ENCODE measurements around the gene C18orf54.
"Not testable (repeated sequence)": the region's sequence is repeated elsewhere in the genome, so short reads cannot be mapped to it uniquely, and the experiment has no call there.

C18orf54 gene

GRCh38 chr18:54357082-54357659 is 535 bp upstream of the C18orf54 start:
- peak overlapping the region; percentile 86 for H3K9ac ChIP-seq (ENCODE audit: low read depth, low read length)
- H3K4me1 ChIP-seq (ENCODE audit: control insufficient read depth, insufficient read depth, low read length): peaks cover 18% of the 10 kb centered on the region
- peaks cover 10% of the 10 kb centered on the region for H3K36me3 ChIP-seq (ENCODE audit: insufficient read depth, low read length)
- no peaks in the 10 kb centered on the region for H3K27me3 ChIP-seq (ENCODE audit: control insufficient read depth, insufficient read depth, low read length)
- no peaks in the 10 kb centered on the region for H3K9me3 ChIP-seq (replicated peaks; ENCODE audit: low read length)
- peak overlapping the region; percentile 86 for H3K4me3 ChIP-seq (ENCODE audit: low read length)
- H3K4me2 ChIP-seq (ENCODE audit: low read length): peak overlapping the region; percentile 85

GRCh38 chr18:54358495-54359040 is 862 bp downstream of the C18orf54 start:
- Histone ChIP-seq H3K4me2 (ENCODE audit: low read length) (peak overlapping the region; percentile 85), H3K4me3 (ENCODE audit: low read length) (peak overlapping the region; percentile 86), H3K36me3 (ENCODE audit: insufficient read depth, low read length) (peaks cover 10% of the 10 kb centered on the region), H3K4me1 (ENCODE audit: control insufficient read depth, insufficient read depth, low read length) (peaks cover 18% of the 10 kb centered on the region), H3K9ac (ENCODE audit: low read depth, low read length) (peak overlapping the region; percentile 86), H3K9me3 (replicated peaks; ENCODE audit: low read length) (no peaks in the 10 kb centered on the region), H3K27me3 (ENCODE audit: control insufficient read depth, insufficient read depth, low read length) (no peaks in the 10 kb centered on the region)

GRCh38 chr18:54359233-54359632 is 1.5 kb downstream of the C18orf54 start:
- H3K4me2 ChIP-seq (ENCODE audit: low read length): peak overlapping the region; percentile 85
- peak overlapping the region; percentile 86 for H3K4me3 ChIP-seq (ENCODE audit: low read length)
- H3K27me3 ChIP-seq (ENCODE audit: control insufficient read depth, insufficient read depth, low read length): no peaks in the 10 kb centered on the region
- H3K36me3 ChIP-seq (ENCODE audit: insufficient read depth, low read length): peaks cover 10% of the 10 kb centered on the region
- peaks cover 18% of the 10 kb centered on the region for H3K4me1 ChIP-seq (ENCODE audit: control insufficient read depth, insufficient read depth, low read length)
- no peaks in the 10 kb centered on the region for H3K9me3 ChIP-seq (replicated peaks; ENCODE audit: low read length)
- H3K9ac ChIP-seq (ENCODE audit: low read depth, low read length): peak overlapping the region; percentile 86

GRCh38 chr18:54360406-54360805 is 2.7 kb downstream of the C18orf54 start:
- Histone ChIP-seq H3K27me3 (ENCODE audit: control insufficient read depth, insufficient read depth, low read length) (no peaks in the 10 kb centered on the region), H3K4me2 (ENCODE audit: low read length) (no peak overlapping the region), H3K36me3 (ENCODE audit: insufficient read depth, low read length) (peaks cover 10% of the 10 kb centered on the region), H3K4me3 (ENCODE audit: low read length) (no peak overlapping the region), H3K9me3 (replicated peaks; ENCODE audit: low read length) (no peaks in the 10 kb centered on the region), H3K9ac (ENCODE audit: low read depth, low read length) (no peak overlapping the region), H3K4me1 (ENCODE audit: control insufficient read depth, insufficient read depth, low read length) (peaks cover 18% of the 10 kb centered on the region)

GRCh38 chr18:54378057-54378456 is 20.4 kb downstream of the C18orf54 start:
- Histone ChIP-seq H3K4me2 (ENCODE audit: low read length) (no peak overlapping the region), H3K9ac (ENCODE audit: low read depth, low read length) (no peak overlapping the region), H3K27me3 (ENCODE audit: control insufficient read depth, insufficient read depth, low read length) (no peaks in the 10 kb centered on the region), H3K4me3 (ENCODE audit: low read length) (no peak overlapping the region), H3K4me1 (ENCODE audit: control insufficient read depth, insufficient read depth, low read length) (no peaks in the 10 kb centered on the region), H3K9me3 (replicated peaks; ENCODE audit: low read length) (no peaks in the 10 kb centered on the region), H3K36me3 (ENCODE audit: insufficient read depth, low read length) (peaks cover 11% of the 10 kb centered on the region)

- Histone ChIP-seq H3K27me3 (ENCODE audit: control insufficient read depth, insufficient read depth, low read length) (no peaks in the 10 kb centered on the region), H3K4me3 (ENCODE audit: low read length) (no peak overlapping the region), H3K9me3 (replicated peaks; ENCODE audit: low read length) (no peaks in the 10 kb centered on the region), H3K36me3 (ENCODE audit: insufficient read depth, low read length) (peaks cover 3% of the 10 kb centered on the region), H3K4me2 (ENCODE audit: low read length) (no peak overlapping the region), H3K4me1 (ENCODE audit: control insufficient read depth, insufficient read depth, low read length) (no peaks in the 10 kb centered on the region), H3K9ac (ENCODE audit: low read depth, low read length) (no peak overlapping the region)
Observed at GRCh38 chr18:54381640-54382039, 23.9 kb downstream of the C18orf54 start.

- H3K4me3 ChIP-seq (ENCODE audit: low read length): no peak overlapping the region
- H3K9me3 ChIP-seq (replicated peaks; ENCODE audit: low read length): no peaks in the 10 kb centered on the region
- no peak overlapping the region for H3K4me2 ChIP-seq (ENCODE audit: low read length)
- no peaks in the 10 kb centered on the region for H3K27me3 ChIP-seq (ENCODE audit: control insufficient read depth, insufficient read depth, low read length)
- H3K9ac ChIP-seq (ENCODE audit: low read depth, low read length): no peak overlapping the region
- peaks cover 3% of the 10 kb centered on the region for H3K36me3 ChIP-seq (ENCODE audit: insufficient read depth, low read length)
- no peaks in the 10 kb centered on the region for H3K4me1 ChIP-seq (ENCODE audit: control insufficient read depth, insufficient read depth, low read length)
Observed at GRCh38 chr18:54382076-54382475, 24.4 kb downstream of the C18orf54 start.

GRCh38 chr18:54382733-54383252 is 25.1 kb downstream of the C18orf54 start:
- Histone ChIP-seq H3K4me2 (ENCODE audit: low read length) (no peak overlapping the region), H3K27me3 (ENCODE audit: control insufficient read depth, insufficient read depth, low read length) (no peaks in the 10 kb centered on the region)

GRCh38 chr18:54386043-54386442 is 28.3 kb downstream of the C18orf54 start:
- H3K4me3 ChIP-seq (ENCODE audit: low read length): no peak overlapping the region
- no peak overlapping the region for H3K9ac ChIP-seq (ENCODE audit: low read depth, low read length)
- H3K36me3 ChIP-seq (ENCODE audit: insufficient read depth, low read length): no peaks in the 10 kb centered on the region
- no peak overlapping the region for H3K4me2 ChIP-seq (ENCODE audit: low read length)
- H3K4me1 ChIP-seq (ENCODE audit: control insufficient read depth, insufficient read depth, low read length): peaks cover 22% of the 10 kb centered on the region
- no peaks in the 10 kb centered on the region for H3K27me3 ChIP-seq (ENCODE audit: control insufficient read depth, insufficient read depth, low read length)
- no peaks in the 10 kb centered on the region for H3K9me3 ChIP-seq (replicated peaks; ENCODE audit: low read length)

More at GRCh38 chr18:54382733-54383252, 25.1 kb downstream of the C18orf54 start:
- Histone ChIP-seq H3K4me1 (ENCODE audit: control insufficient read depth, insufficient read depth, low read length) (peaks cover 7% of the 10 kb centered on the region), H3K9me3 (replicated peaks; ENCODE audit: low read length) (no peaks in the 10 kb centered on the region), H3K4me3 (ENCODE audit: low read length) (no peak overlapping the region), H3K36me3 (ENCODE audit: insufficient read depth, low read length) (peaks cover 3% of the 10 kb centered on the region), H3K9ac (ENCODE audit: low read depth, low read length) (no peak overlapping the region)

GRCh38 chr18:54386800-54387495 is 29.2 kb downstream of the C18orf54 start:
- not testable (repeated sequence) for H3K27me3 ChIP-seq (ENCODE audit: control insufficient read depth, insufficient read depth, low read length); H3K9me3 ChIP-seq (replicated peaks; ENCODE audit: low read length); H3K9ac ChIP-seq (ENCODE audit: low read depth, low read length)

GRCh38 chr18:54387631-54388030 is 29.9 kb downstream of the C18orf54 start:
- no peak overlapping the region for H3K9ac ChIP-seq (ENCODE audit: low read depth, low read length)
- H3K4me3 ChIP-seq (ENCODE audit: low read length): no peak overlapping the region
- no peaks in the 10 kb centered on the region for H3K27me3 ChIP-seq (ENCODE audit: control insufficient read depth, insufficient read depth, low read length)
- H3K36me3 ChIP-seq (ENCODE audit: insufficient read depth, low read length): no peaks in the 10 kb centered on the region
- H3K4me2 ChIP-seq (ENCODE audit: low read length): no peak overlapping the region
- H3K4me1 ChIP-seq (ENCODE audit: control insufficient read depth, insufficient read depth, low read length): peaks cover 22% of the 10 kb centered on the region
- no peaks in the 10 kb centered on the region for H3K9me3 ChIP-seq (replicated peaks; ENCODE audit: low read length)

More at GRCh38 chr18:54386800-54387495, 29.2 kb downstream of the C18orf54 start:
- H3K4me2 ChIP-seq (ENCODE audit: low read length); H3K36me3 ChIP-seq (ENCODE audit: insufficient read depth, low read length); H3K4me3 ChIP-seq (ENCODE audit: low read length): not testable (repeated sequence)
- H3K4me1 ChIP-seq (ENCODE audit: control insufficient read depth, insufficient read depth, low read length): peaks cover 22% of the 10 kb centered on the region
